Measurements from ENCODE around the gene ELMO3.

- no peak for TF ChIP-seq CTCF (IDR thresholded peaks at IDR 0.05)
- TF ChIP-seq POLR2A (IDR thresholded peaks at IDR 0.05): no peak
These were observed 9.4 kb downstream of the ELMO3 start for GRCh38 chr16:67208154-67208896.

All from esophagus squamous epithelium (tissue), 4 donors.